Stimulated activated CD4-positive, alpha-beta T cell treated with anti-CD3 and anti-CD28 coated beads, TNF-alpha, amount 100 ng/mL, for 24 hours (primary cell): Measurements from ENCODE around the gene MTA3.
"Not testable (repeated sequence)": the region's sequence is repeated elsewhere in the genome, so short reads cannot be mapped to it uniquely, and the experiment has no call there.

Experiments
- DNase-seq, 3 experiments: peaks; one replicate each; pipeline ENCODE4 v3.0.0-alpha.2; 2020; ENCODE audit warnings: low read depth in 3 of 3

Gene MTA3

GRCh38 chr2:42567364-42567763 lies 1.1 kb upstream of the MTA3 start:
- DNase-seq = no peak

- peak in 1 of 3 experiments; percentile 3 for DNase-seq
Measured at GRCh38 chr2:42567806-42568400, 529 bp upstream of the MTA3 start.

- DNase-seq = no peak
Measured at GRCh38 chr2:42569116-42569711, 782 bp downstream of the MTA3 start.

GRCh38 chr2:42569883-42570282 lies 1.5 kb downstream of the MTA3 start:
- no peak for DNase-seq

- DNase-seq = no peak
Measured at GRCh38 chr2:42572297-42573081, 4.1 kb downstream of the MTA3 start.

- no peak for DNase-seq
Measured at GRCh38 chr2:42573256-42573655, 4.8 kb downstream of the MTA3 start.

- no peak for DNase-seq
Measured at GRCh38 chr2:42575458-42576064, 7.1 kb downstream of the MTA3 start.

- DNase-seq = no peak
Measured at GRCh38 chr2:42578621-42579020, 10.2 kb downstream of the MTA3 start.

GRCh38 chr2:42581257-42581656 lies 12.8 kb downstream of the MTA3 start:
- DNase-seq = no peak

GRCh38 chr2:42584628-42585027 lies 16.2 kb downstream of the MTA3 start:
- not testable (repeated sequence) for DNase-seq

- no peak for DNase-seq
Measured at GRCh38 chr2:42585779-42586178, 17.3 kb downstream of the MTA3 start.

- no peak for DNase-seq
Measured at GRCh38 chr2:42587526-42588117, 19.2 kb downstream of the MTA3 start.

- DNase-seq = no peak
Measured at GRCh38 chr2:42588121-42588520, 19.7 kb downstream of the MTA3 start.

GRCh38 chr2:42590176-42590575 lies 21.7 kb downstream of the MTA3 start:
- no peak for DNase-seq

GRCh38 chr2:42593282-42593681 lies 24.9 kb downstream of the MTA3 start:
- no peak for DNase-seq

- no peak for DNase-seq
Measured at GRCh38 chr2:42598656-42599055, 30.2 kb downstream of the MTA3 start.

GRCh38 chr2:42601076-42601475 lies 32.6 kb downstream of the MTA3 start:
- DNase-seq = no peak

- DNase-seq = no peak
Measured at GRCh38 chr2:42602218-42602875, 33.9 kb downstream of the MTA3 start.

GRCh38 chr2:42602876-42603219 lies 34.4 kb downstream of the MTA3 start:
- DNase-seq = no peak

- not testable (repeated sequence) for DNase-seq
Measured at GRCh38 chr2:42604341-42604867, 36.0 kb downstream of the MTA3 start.

GRCh38 chr2:42606166-42606565 lies 37.7 kb downstream of the MTA3 start:
- DNase-seq = not testable (repeated sequence)
